Panc1 (cell line): Measurements from ENCODE around the gene SHISA4.

Experiments used
- CTCF ChIP-seq: fragments of 450-650 bp; IDR thresholded peaks from 2 replicates; pipeline ENCODE4 v1.5.1; 2017; ENCODE audit warnings: mild to moderate bottlenecking
- POLR2AphosphoS5 ChIP-seq: IDR thresholded peaks from 2 replicates; pipeline ENCODE4 v1.6.1; 2012; ENCODE audit warnings: mild to moderate bottlenecking, low read depth, low read length, moderate library complexity
- REST ChIP-seq, 2 experiments: IDR thresholded peaks; 2 replicates each; pipeline ENCODE4 v1.6.1; 2011 to 2012; ENCODE audit warnings: low read depth in 2 of 2, control low read depth in 1 of 2, low read length in 1 of 2, mild to moderate bottlenecking in 1 of 2, moderate library complexity in 1 of 2; ENCODE audit not compliant: insufficient read depth in 1 of 2
- SIN3A ChIP-seq: IDR thresholded peaks from 2 replicates; pipeline ENCODE4 v1.6.1; 2012; ENCODE audit warnings: low read depth, mild to moderate bottlenecking, low read length, moderate library complexity, borderline replicate concordance; ENCODE audit not compliant: insufficient read depth
- TCF7L2 ChIP-seq: IDR thresholded peaks from 2 replicates; pipeline ENCODE4 v1.6.1; 2011; ENCODE audit warnings: mild to moderate bottlenecking, low read depth, low read length, inconsistent platforms

- TF ChIP-seq CTCF (no peak), TCF7L2 (no peak), POLR2AphosphoS5 (no peak), SIN3A (no peak), REST (IDR thresholded peaks at IDR 0.05; ENCODE audit: insufficient read depth in 1 of 2, low read depth in 2 of 2, low read length in 1 of 2) (no peak)
These were observed 18.9 kb downstream of the SHISA4 start for GRCh38 chr1:201907621-201908020.
